GM12892 (cell line): ENCODE data around the gene SNX13.

ENCODE experiments used
- POLR2A ChIP-seq: IDR thresholded peaks from 2 replicates; pipeline ENCODE4 v1.6.1; 2011; ENCODE audit warnings: low read depth, low read length, control low read depth
- POLR2AphosphoS5 ChIP-seq: IDR thresholded peaks from 2 replicates; pipeline ENCODE4 v1.6.1; 2011; ENCODE audit warnings: low read depth, low read length, control low read depth
- TAF1 ChIP-seq: IDR thresholded peaks from 2 replicates; pipeline ENCODE4 v1.6.1; 2011; ENCODE audit warnings: low read depth, mild to moderate bottlenecking, control low read depth, low read length, borderline replicate concordance

- TF ChIP-seq POLR2AphosphoS5: no peak
- TF ChIP-seq POLR2A: no peak
- TF ChIP-seq TAF1: no peak
These were observed 31.1 kb upstream of the SNX13 start for GRCh38 chr7:17971411-17971810.
